WTC11 (cell line): Measurements from ENCODE around the gene TRIB2. TPM values are rescaled to one million over a fixed set of nuclear protein-coding genes. Genes with fewer than 3 reads are reported as not detected.

Source experiments
- ATAC-seq: fragments of 200-7000 bp; cut with Tn5 transposase; 2 replicates; pipeline ENCODE4 v1.10.0; 2021; ENCODE audit warnings: mild to moderate bottlenecking, moderate library complexity
- CTCF ChIA-PET: fragments of 300-600 bp; sonication (Branson Sonifier 250); formaldehyde crosslinking; loops from one replicate; lab custom pipeline; 2021; ENCODE audit warnings: antibody characterized with exemption; lab: Charles Lee
- POLR2A ChIA-PET: fragments of 350-600 bp; sonication (Branson Sonifier 250); formaldehyde crosslinking; loops from one replicate; lab custom pipeline; 2021; ENCODE audit warnings: antibody characterized with exemption; lab: Charles Lee
- DNase-seq: peaks from one replicate; pipeline ENCODE4 v3.0.0; 2021; ENCODE audit warnings: low spot score
- H3K27ac Mint-ChIP-seq: 2 replicates; pipeline ENCODE4 v1.8.0; 2021; ENCODE audit warnings: mixed read lengths
- H3K27me3 Mint-ChIP-seq: 2 replicates; pipeline ENCODE4 v1.8.0; 2021; ENCODE audit warnings: low read depth, mild to moderate bottlenecking, moderate library complexity, mixed read lengths
- H3K36me3 Mint-ChIP-seq: 2 replicates; pipeline ENCODE4 v1.8.0; 2021; ENCODE audit warnings: mixed read lengths
- H3K4me1 Mint-ChIP-seq: 2 replicates; pipeline ENCODE4 v1.8.0; 2022; ENCODE audit warnings: mixed read lengths
- H3K4me3 Mint-ChIP-seq: 2 replicates; pipeline ENCODE4 v1.8.0; 2021; ENCODE audit warnings: mild to moderate bottlenecking, moderate library complexity, mixed read lengths
- H3K9me3 Mint-ChIP-seq: 2 replicates; pipeline ENCODE4 v1.8.0; 2021; ENCODE audit warnings: mixed read lengths
- ARID4B ChIP-seq: sonication (generic); formaldehyde crosslinking; IDR thresholded peaks from 2 replicates; pipeline ENCODE4 v1.8.0; 2023; ENCODE audit warnings: missing genetic modification reagents, mild to moderate bottlenecking, borderline replicate concordance
- ATF3 ChIP-seq: sonication (generic); formaldehyde crosslinking; conservative IDR thresholded peaks from 2 replicates; pipeline ENCODE4 v1.8.1; 2022; ENCODE audit warnings: mild to moderate bottlenecking, missing genetic modification reagents
- CTCF ChIP-seq: fragments of 200-600 bp; IDR thresholded peaks from 2 replicates; pipeline ENCODE4 v1.8.0; 2022; ENCODE audit warnings: antibody characterized with exemption
- ELF4 ChIP-seq: sonication (generic); formaldehyde crosslinking; IDR thresholded peaks from 2 replicates; pipeline ENCODE4 v1.8.1; 2022; ENCODE audit warnings: low read depth, mild to moderate bottlenecking, moderate library complexity, missing genetic modification reagents
- FOXJ3 ChIP-seq: sonication (generic); formaldehyde crosslinking; IDR thresholded peaks from 2 replicates; pipeline ENCODE4 v1.9.0; 2021; ENCODE audit warnings: missing genetic modification reagents, mild to moderate bottlenecking, borderline replicate concordance
- GABPB1 ChIP-seq: sonication (generic); formaldehyde crosslinking; IDR thresholded peaks from 2 replicates; pipeline ENCODE4 v1.8.1; 2023; ENCODE audit warnings: mild to moderate bottlenecking, missing genetic modification reagents
- MXD4 ChIP-seq: fragments of 250-450 bp; sonication (Bioruptor Pico); IDR thresholded peaks from 2 replicates; pipeline ENCODE4 v1.8.0; 2021; ENCODE audit warnings: mild to moderate bottlenecking, moderate library complexity, borderline replicate concordance
- MYBL2 ChIP-seq: sonication (generic); formaldehyde crosslinking; IDR thresholded peaks from 2 replicates; pipeline ENCODE4 v1.8.1; 2023; ENCODE audit warnings: mild to moderate bottlenecking, moderate library complexity, missing genetic modification reagents
- OVOL2 ChIP-seq: fragments of 250-450 bp; sonication (Bioruptor Pico); IDR thresholded peaks from 2 replicates; pipeline ENCODE4 v1.9.0; 2021; ENCODE audit warnings: mild to moderate bottlenecking, borderline replicate concordance
- PRDM15 ChIP-seq: sonication (generic); formaldehyde crosslinking; IDR thresholded peaks from 2 replicates; pipeline ENCODE4 v1.8.0; 2022; ENCODE audit warnings: missing genetic modification reagents
- PREB ChIP-seq: sonication (generic); formaldehyde crosslinking; IDR thresholded peaks from 2 replicates; pipeline ENCODE4 v1.8.1; 2022; ENCODE audit warnings: mild to moderate bottlenecking, missing genetic modification reagents, moderate library complexity, borderline replicate concordance
- SMAD3 ChIP-seq: sonication (generic); formaldehyde crosslinking; IDR thresholded peaks from 2 replicates; pipeline ENCODE4 v1.8.0; 2022; ENCODE audit warnings: missing genetic modification reagents, mild to moderate bottlenecking, borderline replicate concordance
- TCF7 ChIP-seq: sonication (generic); formaldehyde crosslinking; IDR thresholded peaks from 2 replicates; pipeline ENCODE4 v1.8.0; 2022; ENCODE audit warnings: mild to moderate bottlenecking, low read depth, missing genetic modification reagents, moderate library complexity
- TEAD4 ChIP-seq: sonication (generic); formaldehyde crosslinking; IDR thresholded peaks from 2 replicates; pipeline ENCODE4 v1.8.0; 2022; ENCODE audit warnings: mild to moderate bottlenecking, missing genetic modification reagents
- ZNF317 ChIP-seq: sonication (generic); formaldehyde crosslinking; IDR thresholded peaks from 2 replicates; pipeline ENCODE4 v1.8.1; 2023; ENCODE audit warnings: low read depth, mild to moderate bottlenecking, moderate library complexity, missing genetic modification reagents, borderline replicate concordance
- ZNF512 ChIP-seq: sonication (generic); formaldehyde crosslinking; IDR thresholded peaks from 2 replicates; pipeline ENCODE4 v1.8.1; 2022; ENCODE audit warnings: missing genetic modification reagents, borderline replicate concordance
- ZNF532 ChIP-seq: fragments of 250-450 bp; sonication (Bioruptor Pico); IDR thresholded peaks from 2 replicates; pipeline ENCODE4 v1.9.0; 2021; ENCODE audit warnings: mild to moderate bottlenecking, borderline replicate concordance
- ZNF671 ChIP-seq: fragments of 250-450 bp; sonication (Bioruptor Pico); IDR thresholded peaks from 2 replicates; pipeline ENCODE4 v1.8.0; 2021; ENCODE audit warnings: mild to moderate bottlenecking
- total RNA-seq: library from RNA; stranded (reverse); gene quantifications from 3 replicates; pipeline ENCODE4 v1.2.3, GENCODE V29; 2021

The TRIB2 gene
- total RNA-seq, 1 experiment from 2014 or later: 89.3 TPM

- ChIA-PET POLR2A (no interaction called here), CTCF (no interaction called here)
- ATAC-seq (no peak), DNase-seq (no peak)
- Mint-ChIP-seq H3K27me3 (no peaks in the 10 kb centered on the region), H3K9me3 (peaks cover 26% of the 10 kb centered on the region), H3K4me3 (no peak overlapping the region), H3K4me1 (peaks cover 7% of the 10 kb centered on the region), H3K36me3 (peaks cover 16% of the 10 kb centered on the region), H3K27ac (no peak overlapping the region)
- TF ChIP-seq ELF4 (no peak), ZNF671 (CRISPR knock-in tag) (no peak), ZNF532 (CRISPR knock-in tag) (no peak), CTCF (no peak), TCF7 (no peak), PREB (no peak), OVOL2 (CRISPR knock-in tag) (no peak), MXD4 (CRISPR knock-in tag) (no peak), MYBL2 (CRISPR knock-in tag) (no peak), ZNF512 (CRISPR knock-in tag) (no peak), FOXJ3 (no peak), SMAD3 (CRISPR knock-in tag) (no peak), ARID4B (no peak), PRDM15 (CRISPR knock-in tag) (no peak), GABPB1 (no peak), ZNF317 (CRISPR knock-in tag) (no peak), TEAD4 (CRISPR knock-in tag) (no peak), ATF3 (CRISPR knock-in tag) (no peak)
Observed at GRCh38 chr2:12669036-12669435, 47.7 kb upstream of the TRIB2 start.
